ENCODE results near the gene SULT1E1. TPM values are rescaled to one million over a fixed set of nuclear protein-coding genes. Genes with fewer than 3 reads are reported as not detected.

The SULT1E1 gene
- total RNA-seq, 1 donor: under 0.01 TPM

GRCh38 chr4:69888336-69888735 lies 28.4 kb upstream of the SULT1E1 start:
- no peak overlapping the region for H3K4me3 ChIP-seq (ENCODE audit: low read depth, low read length)
- no peak for TF ChIP-seq CTCF (IDR thresholded peaks at IDR 0.05; ENCODE audit: insufficient read depth, low read depth, low read length)
- no peak for DNase-seq (ENCODE audit: low read depth)

- DNase-seq (ENCODE audit: low read depth): no peak
- H3K4me3 ChIP-seq (ENCODE audit: low read depth, low read length): no peak overlapping the region
- TF ChIP-seq CTCF (IDR thresholded peaks at IDR 0.05; ENCODE audit: insufficient read depth, low read depth, low read length): no peak
Observed at GRCh38 chr4:69882150-69882549, 22.2 kb upstream of the SULT1E1 start.

GRCh38 chr4:69881173-69881773 lies 21.3 kb upstream of the SULT1E1 start:
- TF ChIP-seq CTCF (IDR thresholded peaks at IDR 0.05; ENCODE audit: insufficient read depth, low read depth, low read length): peak; percentile 57
- peak; percentile 12 for DNase-seq (ENCODE audit: low read depth)
- no peak overlapping the region for H3K4me3 ChIP-seq (ENCODE audit: low read depth, low read length)

GRCh38 chr4:69878250-69878649 lies 18.3 kb upstream of the SULT1E1 start:
- no peak for DNase-seq (ENCODE audit: low read depth)
- no peak overlapping the region for H3K4me3 ChIP-seq (ENCODE audit: low read depth, low read length)
- no peak for TF ChIP-seq CTCF (IDR thresholded peaks at IDR 0.05; ENCODE audit: insufficient read depth, low read depth, low read length)

- DNase-seq (ENCODE audit: low read depth): no peak
- TF ChIP-seq CTCF (IDR thresholded peaks at IDR 0.05; ENCODE audit: insufficient read depth, low read depth, low read length): no peak
- H3K4me3 ChIP-seq (ENCODE audit: low read depth, low read length): no peak overlapping the region
Observed at GRCh38 chr4:69877453-69877852, 17.5 kb upstream of the SULT1E1 start.

GRCh38 chr4:69876071-69876470 lies 16.1 kb upstream of the SULT1E1 start:
- H3K4me3 ChIP-seq (ENCODE audit: low read depth, low read length): no peak overlapping the region
- no peak for DNase-seq (ENCODE audit: low read depth)
- no peak for TF ChIP-seq CTCF (IDR thresholded peaks at IDR 0.05; ENCODE audit: insufficient read depth, low read depth, low read length)

GRCh38 chr4:69875576-69875975 lies 15.6 kb upstream of the SULT1E1 start:
- no peak for DNase-seq (ENCODE audit: low read depth)
- no peak for TF ChIP-seq CTCF (IDR thresholded peaks at IDR 0.05; ENCODE audit: insufficient read depth, low read depth, low read length)
- no peak overlapping the region for H3K4me3 ChIP-seq (ENCODE audit: low read depth, low read length)

Measured in fibroblast of villous mesenchyme (primary cell).